ENCODE measurements around the gene RTN4R.

Gene RTN4R

GRCh38 chr22:20242393-20243175 lies 25.5 kb downstream of the RTN4R start:
- DNase-seq (ENCODE audit: low read depth) = no peak

GRCh38 chr22:20241579-20242392 lies 26.3 kb downstream of the RTN4R start:
- DNase-seq (ENCODE audit: low read depth) = no peak

GRCh38 chr22:20240900-20241299 lies 27.2 kb downstream of the RTN4R start:
- DNase-seq (ENCODE audit: low read depth) = no peak

GRCh38 chr22:20240447-20240764 lies 27.7 kb downstream of the RTN4R start:
- no peak for DNase-seq (ENCODE audit: low read depth)

GRCh38 chr22:20239676-20240446 lies 28.3 kb downstream of the RTN4R start:
- DNase-seq (ENCODE audit: low read depth) = no peak

- DNase-seq (ENCODE audit: low read depth) = no peak
Measured at GRCh38 chr22:20238901-20239675, 29.0 kb downstream of the RTN4R start.

- no peak for DNase-seq (ENCODE audit: low read depth)
Measured at GRCh38 chr22:20238536-20238900, 29.6 kb downstream of the RTN4R start.

- DNase-seq (ENCODE audit: low read depth) = no peak
Measured at GRCh38 chr22:20237480-20238440, 30.4 kb downstream of the RTN4R start.

GRCh38 chr22:20236052-20236717 lies 31.9 kb downstream of the RTN4R start:
- no peak for DNase-seq (ENCODE audit: low read depth)

- no peak for DNase-seq (ENCODE audit: low read depth)
Measured at GRCh38 chr22:20235389-20235991, 32.6 kb downstream of the RTN4R start.

GRCh38 chr22:20234760-20235388 lies 33.2 kb downstream of the RTN4R start:
- DNase-seq (ENCODE audit: low read depth) = no peak

GRCh38 chr22:20234314-20234682 lies 33.8 kb downstream of the RTN4R start:
- DNase-seq (ENCODE audit: low read depth) = no peak

GRCh38 chr22:20233351-20234313 lies 34.5 kb downstream of the RTN4R start:
- no peak for DNase-seq (ENCODE audit: low read depth)

- no peak for DNase-seq (ENCODE audit: low read depth)
Measured at GRCh38 chr22:20232781-20233180, 35.3 kb downstream of the RTN4R start.

GRCh38 chr22:20232237-20232598 lies 35.9 kb downstream of the RTN4R start:
- no peak for DNase-seq (ENCODE audit: low read depth)

GRCh38 chr22:20231514-20232236 lies 36.4 kb downstream of the RTN4R start:
- no peak for DNase-seq (ENCODE audit: low read depth)

GRCh38 chr22:20230777-20231420 lies 37.2 kb downstream of the RTN4R start:
- DNase-seq (ENCODE audit: low read depth) = no peak
